ENCODE data around the gene NDUFS4.

Gene NDUFS4

DNA sequence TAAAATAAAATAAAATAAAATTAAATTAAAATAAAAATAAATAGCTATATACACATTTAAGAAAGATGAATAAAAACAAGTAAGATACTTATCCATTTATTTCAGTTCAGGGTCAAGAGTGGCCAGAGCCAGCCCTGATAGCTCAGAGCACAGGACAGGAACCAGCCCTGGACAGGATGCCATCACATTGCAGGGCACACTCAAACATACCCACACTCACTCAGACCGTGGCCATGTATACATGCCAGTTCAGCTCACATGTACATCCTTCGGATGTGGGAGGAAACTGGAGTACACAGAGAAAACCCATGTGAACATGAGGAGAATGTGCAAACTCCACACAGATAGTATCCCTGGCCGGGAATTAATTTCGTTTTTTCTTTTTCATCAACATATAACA, 21.8 kb downstream of the NDUFS4 start:
- no peak for TF ChIP-seq CTCF (IDR thresholded peaks at IDR 0.05; ENCODE audit: borderline replicate concordance, insufficient read depth, low read depth, low read length)

DNA sequence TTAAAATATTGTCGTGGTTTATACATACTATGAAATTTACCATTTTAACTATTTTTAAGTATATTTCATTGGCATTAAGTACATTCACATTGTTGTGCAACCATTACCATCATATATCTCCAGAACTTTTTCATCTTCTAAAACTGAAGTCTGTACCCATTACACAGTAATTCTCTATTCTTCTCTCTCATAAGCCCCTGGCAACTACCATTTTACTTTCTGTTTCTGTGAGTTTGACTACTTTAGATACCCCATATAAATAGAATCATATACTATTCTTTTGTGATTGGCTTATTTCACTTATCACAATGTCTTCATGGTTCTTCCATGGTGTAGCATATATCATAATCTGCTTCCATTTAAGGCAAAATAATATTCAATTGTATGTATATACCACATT, 30.3 kb downstream of the NDUFS4 start:
- no peak for TF ChIP-seq CTCF (IDR thresholded peaks at IDR 0.05; ENCODE audit: borderline replicate concordance, insufficient read depth, low read depth, low read length)
- H3K4me3 ChIP-seq (ENCODE audit: low read depth, low read length), result no peak overlapping the region

More for the DNA sequence above, 21.8 kb downstream of the NDUFS4 start:
- no peak overlapping the region for H3K4me3 ChIP-seq (ENCODE audit: low read depth, low read length)

DNA sequence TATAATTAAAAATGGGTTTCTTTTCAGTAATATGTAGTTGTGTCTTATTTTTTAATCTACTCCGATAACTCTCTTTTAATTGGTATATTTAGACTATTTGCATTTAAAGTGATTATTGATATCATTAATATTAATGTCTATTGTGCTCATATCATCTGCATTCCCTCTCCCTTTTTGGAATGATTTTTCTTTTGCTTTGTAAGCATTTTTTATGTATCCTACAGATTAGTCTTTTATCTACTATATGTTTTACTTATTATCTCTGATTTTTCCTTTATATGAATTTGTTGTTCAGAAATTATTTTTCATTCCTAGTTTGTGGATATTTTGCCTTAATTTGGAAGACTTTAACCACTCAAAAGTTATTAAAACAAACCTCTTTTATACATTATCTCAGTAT, 34.0 kb downstream of the NDUFS4 start:
- no peak for TF ChIP-seq CTCF (IDR thresholded peaks at IDR 0.05; ENCODE audit: borderline replicate concordance, insufficient read depth, low read depth, low read length)
- no peak overlapping the region for H3K4me3 ChIP-seq (ENCODE audit: low read depth, low read length)

DNA sequence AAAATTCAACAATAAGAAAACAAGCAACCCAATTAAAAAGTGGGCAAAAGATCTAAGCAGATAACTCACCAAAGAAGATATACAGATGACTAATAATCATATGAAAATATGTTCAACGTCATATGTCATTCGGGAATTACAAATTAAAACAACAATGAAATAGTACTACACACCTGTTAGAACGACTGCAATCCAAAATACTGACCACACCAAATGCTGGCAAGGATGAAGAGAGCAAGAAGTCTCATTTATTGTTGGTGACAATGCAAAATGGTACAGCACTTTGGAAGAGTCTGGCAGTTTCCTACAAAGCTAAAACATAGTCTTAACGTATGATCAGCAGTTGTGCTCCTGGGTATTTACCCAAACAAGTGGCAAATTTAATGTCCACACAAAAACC, 37.5 kb downstream of the NDUFS4 start:
- H3K4me3 ChIP-seq (ENCODE audit: low read depth, low read length), result no peak overlapping the region
- TF ChIP-seq CTCF (IDR thresholded peaks at IDR 0.05; ENCODE audit: borderline replicate concordance, insufficient read depth, low read depth, low read length), result no peak

DNA sequence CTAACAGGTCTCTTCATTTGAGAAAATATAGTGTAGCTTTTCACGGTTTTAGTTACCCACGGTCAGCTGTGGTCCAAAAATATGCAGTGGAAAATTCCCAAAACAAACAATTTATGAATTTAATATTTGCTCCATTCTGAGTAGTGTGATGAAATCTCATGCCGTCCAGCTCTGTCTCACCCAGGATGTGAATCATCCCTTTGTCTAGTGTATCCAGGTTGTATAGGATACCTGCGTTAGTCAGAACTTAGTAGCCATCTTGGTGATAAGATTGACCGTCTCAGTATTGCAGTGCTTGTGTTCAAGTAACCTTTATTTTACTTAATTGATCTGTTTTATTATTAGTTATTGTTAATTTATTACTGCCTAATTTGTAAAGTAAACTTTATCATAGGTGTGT, 41.1 kb downstream of the NDUFS4 start:
- H3K4me3 ChIP-seq (ENCODE audit: low read depth, low read length), result no peak overlapping the region
- TF ChIP-seq CTCF (IDR thresholded peaks at IDR 0.05; ENCODE audit: borderline replicate concordance, insufficient read depth, low read depth, low read length), result no peak

- H3K4me3 ChIP-seq (ENCODE audit: low read depth, low read length), result no peak overlapping the region
- TF ChIP-seq CTCF (IDR thresholded peaks at IDR 0.05; ENCODE audit: borderline replicate concordance, insufficient read depth, low read depth, low read length), result no peak
Observed at GRCh38 chr5:53603009-53603687, 42.7 kb downstream of the NDUFS4 start.

- H3K4me3 ChIP-seq (ENCODE audit: low read depth, low read length), result no peak overlapping the region
- TF ChIP-seq CTCF (IDR thresholded peaks at IDR 0.05; ENCODE audit: borderline replicate concordance, insufficient read depth, low read depth, low read length), result no peak
Observed at GRCh38 chr5:53604309-53604708, 43.9 kb downstream of the NDUFS4 start.

Data from GM12875 (cell line).